Amniotic stem cell (primary cell): Measurements from ENCODE around the gene ASXL1.

Source experiments
- DNase-seq: peaks from one replicate; lab custom pipeline; 2025; lab: John Stamatoyannopoulos, UW

The ASXL1 gene

DNA sequence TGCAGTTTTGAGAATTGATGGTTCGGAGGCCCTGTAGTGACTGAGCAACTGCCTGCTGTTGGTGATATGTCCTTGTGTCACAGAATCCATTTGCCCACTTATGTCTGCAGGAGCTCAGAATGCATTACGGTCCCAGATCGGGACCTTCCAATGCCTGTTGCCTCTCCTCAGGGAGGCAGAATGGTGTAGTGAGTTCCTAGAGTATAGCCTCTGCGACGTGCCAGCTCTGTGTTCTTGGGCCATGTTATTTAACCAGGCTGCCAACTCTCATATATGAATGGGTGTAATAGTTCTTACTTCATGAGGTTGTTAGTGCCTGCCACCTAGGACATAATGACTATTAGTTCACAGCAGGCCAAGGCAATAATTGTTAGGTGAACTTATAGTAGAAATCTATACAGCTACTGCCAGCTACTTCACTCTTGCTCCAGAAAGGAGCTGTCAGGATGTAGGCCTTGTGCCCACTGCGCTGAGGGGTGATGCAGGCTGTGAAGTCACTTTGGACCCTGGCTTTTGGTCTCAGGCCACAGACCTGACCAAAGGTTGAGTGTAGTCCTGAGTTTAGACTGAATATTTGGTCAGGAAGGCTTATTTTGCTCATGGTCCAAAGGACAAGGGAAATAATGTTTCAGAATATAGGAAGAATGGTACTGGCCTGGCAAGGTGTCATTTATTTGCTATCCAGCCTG, 82.1 kb downstream of the ASXL1 start:
- no peak for DNase-seq

DNA sequence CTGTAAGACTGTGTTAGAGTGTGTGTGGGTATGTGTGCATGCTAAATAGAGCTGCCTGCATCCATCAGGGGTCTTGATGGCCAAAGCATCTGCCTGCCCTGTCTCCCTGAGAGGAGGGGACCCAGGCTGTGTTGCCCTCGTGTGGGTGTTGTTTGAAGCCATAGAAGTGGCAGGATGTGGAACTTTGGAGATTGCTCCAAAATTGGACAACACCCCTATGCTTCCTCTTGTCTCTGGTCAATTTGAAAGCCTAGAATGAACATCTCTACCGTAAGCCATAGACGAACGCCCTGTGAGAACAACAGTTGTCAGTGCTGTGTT, 82.6 kb downstream of the ASXL1 start:
- DNase-seq = no peak

DNA sequence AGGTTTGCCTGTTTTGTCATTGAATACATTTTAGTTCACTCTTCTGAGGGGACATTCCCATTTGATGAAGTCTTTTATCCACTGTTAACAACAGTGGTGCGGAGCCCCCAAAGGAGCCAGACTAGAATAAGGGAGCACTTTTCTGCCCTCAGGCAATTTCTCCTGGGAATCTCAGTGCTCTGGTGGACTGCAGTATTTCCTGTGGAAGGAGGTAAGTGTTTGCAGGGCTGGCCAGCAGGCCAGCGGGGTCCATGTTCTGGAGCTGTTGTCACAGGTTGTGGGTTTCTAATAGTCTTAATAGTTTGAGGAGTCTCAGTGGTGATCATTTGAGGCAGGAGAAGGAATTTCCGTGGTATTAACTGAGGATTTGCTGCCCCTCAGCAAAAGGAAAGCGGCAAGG, 83.5 kb downstream of the ASXL1 start:
- no peak for DNase-seq

DNA sequence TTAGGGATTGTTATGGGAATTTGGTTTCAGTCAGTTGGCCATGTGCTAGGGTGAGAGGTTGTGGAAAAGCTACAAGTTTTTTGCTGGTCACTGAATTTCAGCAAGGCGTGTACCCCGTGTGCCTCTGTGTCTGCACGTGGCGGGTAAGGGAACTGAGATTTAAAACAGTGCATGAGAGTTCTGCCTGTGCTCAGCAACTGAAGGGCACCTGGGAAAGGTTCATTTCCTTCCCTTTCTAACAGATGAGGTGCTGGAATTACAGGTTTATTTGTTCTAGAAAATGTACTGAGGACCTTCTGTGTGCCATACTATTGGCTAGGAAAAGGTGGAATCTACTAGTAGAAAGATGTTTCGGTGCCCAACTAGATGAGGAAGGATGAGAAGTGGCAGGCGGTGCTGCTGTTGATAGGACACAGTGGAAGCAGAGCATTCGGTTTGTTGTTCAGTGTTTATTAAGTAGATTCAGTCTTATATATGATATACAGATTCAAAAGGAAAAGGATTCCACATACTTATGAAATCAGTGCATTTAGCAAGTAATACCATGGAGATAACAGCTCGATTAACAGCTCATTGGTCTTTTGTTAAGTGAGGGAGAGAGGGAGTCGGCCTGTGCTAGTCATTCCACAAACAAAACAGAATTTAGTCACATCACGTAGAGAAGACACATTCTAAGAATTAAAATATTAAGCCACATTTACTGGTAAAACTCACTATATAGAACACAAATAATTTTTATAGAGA, 84.7 kb downstream of the ASXL1 start:
- no peak for DNase-seq

- DNase-seq = no peak
Measured at GRCh38 chr20:32443386-32443974, 85.3 kb downstream of the ASXL1 start.

GRCh38 chr20:32444474-32445220, 86.5 kb downstream of the ASXL1 start:
- no peak for DNase-seq

- no peak for DNase-seq
Measured at GRCh38 chr20:32445539-32446273, 87.6 kb downstream of the ASXL1 start.

GRCh38 chr20:32446301-32447100, 88.4 kb downstream of the ASXL1 start:
- no peak for DNase-seq

- no peak for DNase-seq
Measured at GRCh38 chr20:32447136-32448027, 89.3 kb downstream of the ASXL1 start.

- no peak for DNase-seq
Measured at GRCh38 chr20:32448306-32449056, 90.3 kb downstream of the ASXL1 start.

DNA sequence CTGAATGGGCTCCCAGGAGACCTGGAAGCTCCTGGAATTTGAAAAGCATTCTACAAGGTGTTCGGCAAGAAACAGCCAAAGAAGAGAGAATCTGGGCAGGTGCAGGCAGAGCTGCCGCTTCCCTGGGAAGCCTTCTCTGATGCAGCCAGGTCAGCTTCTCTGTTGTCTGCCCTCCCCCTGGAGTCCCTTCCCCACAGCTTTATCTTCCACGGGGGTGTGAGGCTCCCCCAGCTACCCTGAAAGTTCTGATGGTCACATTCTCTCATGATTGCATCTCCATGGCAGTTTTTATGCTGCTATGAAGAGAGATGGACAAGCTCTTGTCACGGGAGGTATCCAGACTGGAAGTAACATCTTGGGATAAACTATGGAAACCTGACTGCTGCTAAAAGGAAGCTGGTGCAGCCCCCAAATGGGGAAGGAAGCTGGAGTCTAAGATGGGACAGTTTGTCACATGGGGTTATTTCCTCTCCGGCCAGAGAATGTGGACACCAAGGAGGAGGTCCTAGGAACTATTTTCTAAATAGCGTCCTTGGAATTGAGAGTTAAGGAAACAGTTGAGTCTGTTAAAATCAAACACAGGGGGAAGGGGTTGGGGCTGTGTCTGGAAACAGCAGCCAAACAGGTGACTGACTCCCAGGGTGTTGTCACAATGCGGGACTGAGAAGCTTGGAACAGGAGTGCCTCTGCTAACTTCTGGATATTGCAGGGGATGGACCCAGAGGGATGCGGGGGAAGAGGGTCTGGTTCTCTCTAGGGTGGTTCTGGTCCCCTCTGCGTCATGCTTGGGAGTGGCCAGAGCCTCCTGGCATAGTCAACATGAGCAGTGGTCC, 91.1 kb downstream of the ASXL1 start:
- DNase-seq = no peak

DNA sequence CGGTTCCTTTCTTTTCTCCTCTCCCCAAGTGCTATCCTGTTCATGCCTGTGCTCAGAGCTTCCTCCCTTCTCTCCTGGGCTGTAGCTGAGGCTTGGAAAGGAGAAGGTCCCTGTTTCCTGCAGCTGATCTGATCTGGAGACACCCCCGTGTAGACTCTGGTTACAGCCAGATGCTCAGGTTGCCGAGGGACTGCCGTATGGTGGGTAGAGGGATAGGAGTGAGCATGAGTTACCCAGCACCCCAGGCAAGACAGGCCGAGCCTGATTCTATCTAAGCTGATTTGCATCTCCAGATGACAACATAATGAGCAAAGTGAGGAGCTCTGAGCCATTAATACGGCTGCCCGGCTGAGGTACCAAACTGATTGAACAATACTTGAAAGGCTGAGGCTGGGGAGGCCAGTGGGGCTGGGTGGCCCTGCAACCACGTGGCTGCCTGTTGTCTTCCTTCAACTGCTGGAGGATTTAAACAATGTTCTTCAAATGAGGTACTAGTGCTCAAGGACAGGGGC, 91.8 kb downstream of the ASXL1 start:
- DNase-seq = no peak

DNA sequence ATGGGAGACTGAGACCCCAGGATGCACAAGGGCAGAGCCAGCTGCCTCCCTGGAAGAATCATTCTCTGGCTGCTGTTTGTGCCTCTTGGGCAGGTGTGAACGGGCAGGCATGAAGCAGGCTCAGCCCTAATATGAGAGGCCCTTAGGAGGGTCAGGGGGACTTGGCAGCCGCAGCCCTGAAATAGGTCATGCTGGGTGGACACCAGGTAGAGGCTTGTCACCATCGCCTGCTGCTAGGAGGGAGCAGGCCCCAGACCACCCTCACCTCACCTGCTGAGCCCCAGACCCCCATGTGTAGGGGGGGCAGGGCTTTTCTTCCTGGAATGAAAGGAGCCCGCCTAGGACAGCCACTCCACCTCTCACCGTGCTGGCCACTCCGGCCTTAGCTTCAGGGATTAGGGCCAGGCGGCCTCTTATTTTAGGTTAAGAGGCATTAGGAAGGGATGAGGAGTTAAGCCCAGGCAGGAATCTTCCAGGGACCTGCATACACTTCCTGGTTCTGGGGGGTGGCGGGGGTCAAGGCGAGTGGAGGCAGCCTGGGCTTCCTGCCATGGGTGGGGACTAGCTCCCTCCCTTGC, 92.4 kb downstream of the ASXL1 start:
- DNase-seq = no peak

DNA sequence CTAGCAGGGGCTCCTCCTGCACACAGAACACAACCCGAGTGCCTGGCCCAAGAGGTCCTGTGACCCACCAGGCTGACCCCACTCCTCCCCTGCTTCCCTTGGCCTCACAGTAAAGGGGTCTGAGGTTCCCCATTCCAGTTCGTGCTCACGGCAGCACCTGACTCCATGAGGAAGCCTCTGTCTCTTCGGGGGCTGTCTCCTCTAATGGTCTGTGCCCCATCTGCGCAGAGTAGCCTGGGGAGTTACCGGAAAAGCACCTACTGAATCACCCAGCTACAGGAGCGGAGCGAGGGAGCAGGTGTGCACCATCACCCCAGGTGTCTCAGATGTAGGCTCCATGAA, 93.2 kb downstream of the ASXL1 start:
- no peak for DNase-seq

GRCh38 chr20:32451682-32452461, 93.7 kb downstream of the ASXL1 start:
- DNase-seq = no peak

GRCh38 chr20:32452776-32453466, 94.8 kb downstream of the ASXL1 start:
- DNase-seq = no peak
